HepG2 (cell line): ENCODE results near the gene NR1I2. TPM values are rescaled to one million over a fixed set of nuclear protein-coding genes. Genes with fewer than 3 reads are reported as not detected.

Source experiments
- ARID3A ChIP-seq: IDR thresholded peaks from 2 replicates; pipeline ENCODE4 v1.6.1; 2012; ENCODE audit warnings: low read depth, low read length, improper control_type of control experiment
- CBX2 ChIP-seq, 2 experiments: fragments of 200-600 bp in 1 of 2; sonication (generic); formaldehyde crosslinking in 1 of 2; IDR thresholded peaks; 2 replicates each; pipeline versions ENCODE4 v1.7.0 to v1.8.1; 2018 to 2022; ENCODE audit warnings: low read depth in 2 of 2, low read length in 1 of 2, mild to moderate bottlenecking in 1 of 2, missing genetic modification reagents in 1 of 2
- CEBPG ChIP-seq: IDR thresholded peaks from 2 replicates; pipeline ENCODE4 v1.6.1; 2016
- FOXO1 ChIP-seq: sonication (generic); formaldehyde crosslinking; IDR thresholded peaks from 2 replicates; pipeline ENCODE4 v1.4.0; 2020; ENCODE audit warnings: missing genetic modification reagents
- HMG20A ChIP-seq: IDR thresholded peaks from 2 replicates; pipeline ENCODE4 v1.6.1; 2016; ENCODE audit warnings: borderline replicate concordance
- MLXIP ChIP-seq: sonication (generic); formaldehyde crosslinking; IDR thresholded peaks from 2 replicates; pipeline ENCODE4 v1.9.0; 2021; ENCODE audit warnings: missing genetic modification reagents, borderline replicate concordance
- RFXAP ChIP-seq: sonication (generic); formaldehyde crosslinking; IDR thresholded peaks from 2 replicates; pipeline ENCODE4 v1.4.0; 2020; ENCODE audit warnings: missing genetic modification reagents, borderline replicate concordance
- SRY ChIP-seq: sonication (generic); formaldehyde crosslinking; IDR thresholded peaks from 2 replicates; pipeline ENCODE4 v1.8.0; 2022; ENCODE audit warnings: mild to moderate bottlenecking, missing genetic modification reagents
- THYN1 ChIP-seq: sonication (generic); formaldehyde crosslinking; IDR thresholded peaks from 2 replicates; pipeline ENCODE4 v1.8.1; 2023; ENCODE audit warnings: low read depth, mild to moderate bottlenecking, moderate library complexity, missing genetic modification reagents, borderline replicate concordance
- TRAFD1 ChIP-seq: sonication (generic); formaldehyde crosslinking; IDR thresholded peaks from 2 replicates; pipeline ENCODE4 v1.5.1; 2020; ENCODE audit warnings: missing genetic modification reagents, mild to moderate bottlenecking, borderline replicate concordance
- ZNF282 ChIP-seq: fragments of 450-650 bp; IDR thresholded peaks from 2 replicates; pipeline ENCODE4 v1.6.1; 2018; ENCODE audit not compliant: partially characterized antibody
- ZNF639 ChIP-seq: conservative IDR thresholded peaks from 2 replicates; pipeline ENCODE4 v1.6.1; 2018; ENCODE audit warnings: missing genetic modification reagents
- ZNF878 ChIP-seq: sonication (generic); formaldehyde crosslinking; IDR thresholded peaks from 2 replicates; pipeline ENCODE4 v1.8.1; 2023; ENCODE audit warnings: mild to moderate bottlenecking, missing genetic modification reagents, moderate library complexity
- polyA plus RNA-seq, 8 experiments: library from polyadenylated mRNA; depleted of rRNA in 3 of 8; stranded (reverse) in 7 of 8; unstranded in 1 of 8; fragments of >200 nt; fragmentation: Illumina TruSeq in 4 of 8; extraction: Trizol in 4 of 8; gene quantifications; 2 replicates each; pipeline versions ENCODE4 v1.2.1 to v1.2.3, GENCODE V29; 2011 to 2016; ENCODE audit warnings: low read depth in 4 of 8, missing spikeins in 1 of 8, mixed read lengths in 1 of 8; ENCODE audit not compliant: insufficient read depth in 1 of 8
- total RNA-seq, 5 experiments: library from RNA; depleted of rRNA; stranded (reverse); fragments of >200 nt; fragmentation: Illumina TruSeq; extraction: Trizol; gene quantifications; 2 replicates each; pipeline ENCODE4 v1.2.3, GENCODE V29; 2016; ENCODE audit warnings: low read depth in 1 of 5
- TF ChIP-seq, protein P1 (sequence below): sonication (generic); formaldehyde crosslinking; IDR thresholded peaks from 2 replicates; pipeline ENCODE4 v1.8.1; 2023; ENCODE audit warnings: mild to moderate bottlenecking, missing genetic modification reagents, borderline replicate concordance

The NR1I2 gene
- total and polyA plus RNA-seq, 2 of the 13 experiments (the other 11 are each of a cell fraction or from before 2014, with no cell fraction given), result 8.8 to 13.4 TPM

GRCh38 chr3:119795849-119796248 lies 13.9 kb downstream of the NR1I2 start (continued):
- TF ChIP-seq MLXIP, result no peak
- TF ChIP-seq, protein P1, sequence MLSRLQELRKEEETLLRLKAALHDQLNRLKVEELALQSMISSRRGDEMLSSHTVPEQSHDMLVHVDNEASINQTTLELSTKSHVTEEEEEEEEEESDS, result no peak
- peak; percentile 25; the same call in 1 of the 2 replicates for TF ChIP-seq FOXO1 (CRISPR knock-in tag)
- no peak for TF ChIP-seq SRY (CRISPR knock-in tag)
- no peak for TF ChIP-seq CEBPG (CRISPR knock-in tag)
- no peak for TF ChIP-seq THYN1 (CRISPR knock-in tag)
- TF ChIP-seq ZNF282, result no peak
- peak; percentile 50 for TF ChIP-seq HMG20A
- TF ChIP-seq ZNF639, result no peak
- no peak for TF ChIP-seq TRAFD1 (CRISPR knock-in tag)
- TF ChIP-seq ARID3A, result no peak
- TF ChIP-seq ZNF878 (CRISPR knock-in tag), result no peak
- no peak for TF ChIP-seq CBX2 (IDR thresholded peaks at IDR 0.05; ENCODE audit: low read depth, low read length)
- no peak for TF ChIP-seq CBX2 (CRISPR knock-in tag; IDR thresholded peaks at IDR 0.05; ENCODE audit: low read depth)
- 0 out of 2 replicates have a peak, but pooled peaks have one; percentile 52 for TF ChIP-seq RFXAP
